Lung (tissue), 12 donors: ENCODE measurements around the gene ETV3. TPM values are rescaled to one million over a fixed set of nuclear protein-coding genes. Genes with fewer than 3 reads are reported as not detected.

Source experiments
- ATAC-seq: fragments of 200-7000 bp; cut with Tn5 transposase; one replicate; pipeline ENCODE4 v1.9.1; 2020; ENCODE audit warnings: moderate number of reproducible peaks; ENCODE audit not compliant: insufficient read depth, low FRiP score
- DNase-seq, 3 donors: peaks; one replicate each; pipeline ENCODE4 v3.0.0-alpha.2; 2013 to 2017
- H3K27ac ChIP-seq, 2 donors: one replicate each; pipeline ENCODE4 v1.5.1; 2013; ENCODE audit warnings: mild to moderate bottlenecking in 2 of 2, moderate library complexity in 2 of 2, control low read depth in 1 of 2, inconsistent platforms in 1 of 2, low read depth in 1 of 2, low read length in 1 of 2
- H3K27me3 ChIP-seq, 3 donors: one replicate each; pipeline ENCODE4 v1.5.1; 2013; ENCODE audit warnings: low read length in 2 of 3; ENCODE audit not compliant: control insufficient read depth in 3 of 3, insufficient read depth in 3 of 3
- H3K36me3 ChIP-seq, 4 donors: one replicate each; pipeline ENCODE4 v1.5.1; 2013; ENCODE audit warnings: low read length in 4 of 4, mild to moderate bottlenecking in 1 of 4, moderate library complexity in 1 of 4; ENCODE audit not compliant: control insufficient read depth in 4 of 4, insufficient read depth in 4 of 4
- H3K4me1 ChIP-seq, 5 donors: one replicate each; pipeline ENCODE4 v1.5.1; 2013; ENCODE audit warnings: low read length in 5 of 5, mild to moderate bottlenecking in 2 of 5, moderate library complexity in 1 of 5; ENCODE audit not compliant: control insufficient read depth in 5 of 5, insufficient read depth in 5 of 5
- H3K4me3 ChIP-seq: one replicate; pipeline ENCODE4 v1.5.1; 2013; ENCODE audit warnings: mild to moderate bottlenecking, control low read depth, moderate library complexity
- H3K9ac ChIP-seq, 2 donors: one replicate each; pipeline ENCODE4 v1.5.1; 2013; ENCODE audit warnings: low read length in 2 of 2, control low read depth in 1 of 2; ENCODE audit not compliant: insufficient read depth in 1 of 2
- H3K9me3 ChIP-seq, 4 donors: one replicate each; pipeline ENCODE4 v1.5.1; 2013; ENCODE audit warnings: low read length in 3 of 4, mild to moderate bottlenecking in 1 of 4, moderate library complexity in 1 of 4; ENCODE audit not compliant: control insufficient read depth in 4 of 4, insufficient read depth in 3 of 4
- CTCF ChIP-seq: IDR thresholded peaks from 2 replicates; pipeline ENCODE4 v1.5.1; 2012; ENCODE audit warnings: mild to moderate bottlenecking; ENCODE audit errors: control extremely low read depth, extremely low read depth
- WGBS, 2 donors: extraction: QIAGEN DNeasy Blood & Tissue Kit; methylation state at CpG; one replicate each; pipeline ENCODE4 v1.1.7; 2013; 5-methylcytosine and 5-hydroxymethylcytosine counted together
- polyA plus RNA-seq, 2 donors: library from polyadenylated mRNA; stranded (reverse); fragments of 200-250 nt; gene quantifications; one replicate each; pipeline ENCODE4 v1.2.1, GENCODE V29; 2013
- total RNA-seq, 2 donors: library from RNA; depleted of rRNA in 1 of 2; stranded (reverse); fragments of >200 nt in 1 of 2; gene quantifications; one replicate each; pipeline ENCODE4 v1.2.1, GENCODE V29; 2014 to 2021
- donor health status: control.
- donor health status: control.
- donor health status: Bipolar disorder and iron deficiency.
- donor health status: healthy.
- donor health status: DM: yes; HTN: yes; CAD: no.

The ETV3 gene
- total and polyA plus RNA-seq, 4 donors: 7.9 to 31.5 (median 19.3) TPM

GRCh38 chr1:157177733-157178394 lies 39.7 kb upstream of the ETV3 start:
- H3K36me3 ChIP-seq: no peaks in the 10 kb centered on the region
- ATAC-seq: no peak
- H3K4me1 ChIP-seq: peaks cover 0 to 8% (median 0%) of the 10 kb centered on the region in 5 donors
- no peak for TF ChIP-seq CTCF
- H3K9me3 ChIP-seq: no peaks in the 10 kb centered on the region
- H3K9ac ChIP-seq: no peak overlapping the region
- no peak overlapping the region for H3K27ac ChIP-seq
- DNase-seq: no peak
- no peaks in the 10 kb centered on the region for H3K27me3 ChIP-seq
- WGBS, 2 donors: 65 to 75% methylated on average over 4 of the region's 4 CpGs
- H3K4me3 ChIP-seq: no peak overlapping the region

- Histone ChIP-seq H3K36me3 (no peaks in the 10 kb centered on the region), H3K9me3 (no peaks in the 10 kb centered on the region), H3K27me3 (no peaks in the 10 kb centered on the region), H3K9ac (no peak overlapping the region), H3K27ac (no peak overlapping the region), H3K4me1 (peaks cover 0 to 5% (median 0%) of the 10 kb centered on the region in 5 donors), H3K4me3 (no peak overlapping the region)
- TF ChIP-seq CTCF: no peak
- 76 to 87% methylated on average over 6 of the region's 6 CpGs for WGBS, 2 donors
- ATAC-seq (no peak), DNase-seq (no peak)
These were observed 38.5 kb upstream of the ETV3 start for GRCh38 chr1:157176591-157177121.

GRCh38 chr1:157176016-157176415 lies 37.8 kb upstream of the ETV3 start:
- no peaks in the 10 kb centered on the region for H3K36me3 ChIP-seq
- no peaks in the 10 kb centered on the region for H3K9me3 ChIP-seq
- ATAC-seq: no peak
- no peak overlapping the region for H3K27ac ChIP-seq
- H3K4me1 ChIP-seq: peaks cover 0 to 5% (median 0%) of the 10 kb centered on the region in 5 donors
- no peak overlapping the region for H3K9ac ChIP-seq
- 98 to 100% methylated on average over 1 of the region's 1 CpG for WGBS, 2 donors
- no peak for TF ChIP-seq CTCF
- H3K27me3 ChIP-seq: no peaks in the 10 kb centered on the region
- no peak overlapping the region for H3K4me3 ChIP-seq
- no peak for DNase-seq
